IMR-90 (cell line): ENCODE data around the gene FRK. TPM values are rescaled to one million over a fixed set of nuclear protein-coding genes. Genes with fewer than 3 reads are reported as not detected.

Experiments used
- ATAC-seq: fragments of 200-7000 bp; cut with Tn5 transposase; 2 replicates; pipeline ENCODE4 v1.9.1; 2020; ENCODE audit warnings: low read depth, mild to moderate bottlenecking, moderate library complexity
- BruUV-seq: library from RNA; stranded (reverse); fragments of 400-500 nt; replicated peaks from 2 replicates; lab custom pipeline; 2021; lab: Mats Ljungman, UMichigan
- CTCF ChIA-PET: fragments of 300-600 bp; formaldehyde crosslinking; extraction: SDS; loops from one replicate; lab custom pipeline; 2021; ENCODE audit warnings: antibody characterized with exemption; lab: Yijun Ruan, JAX
- POLR2A ChIA-PET: fragments of 300-600 bp; sonication (Branson Sonifier 250); formaldehyde crosslinking; loops from one replicate; lab custom pipeline; 2022; ENCODE audit warnings: antibody characterized with exemption; ENCODE audit not compliant: unreplicated experiment; lab: Charles Lee
- DNase-seq: peaks from one replicate; pipeline ENCODE4 v3.0.0; 2013
- H2AFZ ChIP-seq: replicated peaks from 2 replicates; pipeline ENCODE3; 2013; ENCODE audit warnings: low read length, mild to moderate bottlenecking; ENCODE audit not compliant: poor library complexity
- H2AK5ac ChIP-seq: 2 replicates; pipeline ENCODE4 v1.6.1; 2013; ENCODE audit warnings: low read depth, low read length, inconsistent platforms
- H2AK9ac ChIP-seq: replicated peaks from 2 replicates; pipeline ENCODE3; 2013; ENCODE audit warnings: mild to moderate bottlenecking, low read depth, low read length, moderate library complexity; ENCODE audit not compliant: poor library complexity
- H2BK120ac ChIP-seq: 2 replicates; pipeline ENCODE4 v1.6.1; 2013; ENCODE audit warnings: low read depth, low read length, inconsistent platforms
- H2BK15ac ChIP-seq: 3 replicates; pipeline ENCODE4 v1.6.1; 2013; ENCODE audit warnings: low read depth, low read length, inconsistent platforms
- H2BK20ac ChIP-seq: 2 replicates; pipeline ENCODE4 v1.6.1; 2013; ENCODE audit warnings: low read depth, mild to moderate bottlenecking, inconsistent platforms, low read length, moderate library complexity
- H2BK5ac ChIP-seq: 2 replicates; pipeline ENCODE4 v1.6.1; 2013; ENCODE audit warnings: mild to moderate bottlenecking, low read depth, low read length, inconsistent platforms; ENCODE audit not compliant: poor library complexity, severe bottlenecking
- H3K14ac ChIP-seq: replicated peaks from 2 replicates; pipeline ENCODE4 v1.6.1; 2013; ENCODE audit warnings: low read depth, low read length, inconsistent platforms
- H3K18ac ChIP-seq: 2 replicates; pipeline ENCODE4 v1.6.1; 2013; ENCODE audit warnings: low read depth, low read length, control low read depth
- H3K23ac ChIP-seq: 2 replicates; pipeline ENCODE4 v1.6.1; 2013; ENCODE audit warnings: low read depth, low read length, inconsistent platforms
- H3K27ac ChIP-seq: 2 replicates; pipeline ENCODE4 v1.5.1; 2013; ENCODE audit warnings: mild to moderate bottlenecking, control low read depth, low read length; ENCODE audit not compliant: insufficient read depth
- H3K27me3 ChIP-seq: 2 replicates; pipeline ENCODE4 v1.6.1; 2013; ENCODE audit warnings: low read length; ENCODE audit not compliant: control insufficient read depth, insufficient read depth
- H3K36me3 ChIP-seq: 2 replicates; pipeline ENCODE4 v1.6.1; 2013; ENCODE audit warnings: low read length, mixed read lengths; ENCODE audit not compliant: control insufficient read depth, insufficient read depth
- H3K4ac ChIP-seq: 2 replicates; pipeline ENCODE4 v1.6.1; 2013; ENCODE audit warnings: low read depth, low read length, inconsistent platforms
- H3K4me1 ChIP-seq: 2 replicates; pipeline ENCODE4 v1.6.1; 2013; ENCODE audit warnings: low read length, mixed read lengths; ENCODE audit not compliant: control insufficient read depth, insufficient read depth
- H3K4me2 ChIP-seq: 2 replicates; pipeline ENCODE4 v1.6.1; 2013; ENCODE audit warnings: low read depth, mild to moderate bottlenecking, control low read depth, low read length, moderate library complexity
- H3K4me3 ChIP-seq: 2 replicates; pipeline ENCODE4 v1.5.1; 2013; ENCODE audit warnings: low read depth, mild to moderate bottlenecking, control low read depth, low read length, moderate library complexity; ENCODE audit not compliant: insufficient read depth
- H3K56ac ChIP-seq: 2 replicates; pipeline ENCODE4 v1.6.1; 2013; ENCODE audit warnings: low read length, inconsistent platforms; ENCODE audit not compliant: insufficient read depth; ENCODE audit errors: extremely low read depth
- H3K79me1 ChIP-seq, 2 experiments: 2 replicates each; pipeline ENCODE4 v1.6.1; 2013; ENCODE audit warnings: low read length in 2 of 2, inconsistent platforms in 1 of 2, low read depth in 1 of 2
- H3K9ac ChIP-seq: 2 replicates; pipeline ENCODE4 v1.6.1; 2013; ENCODE audit warnings: low read depth, low read length, control low read depth
- H3K9me1 ChIP-seq: 2 replicates; pipeline ENCODE4 v1.6.1; 2013; ENCODE audit warnings: low read length, inconsistent platforms; ENCODE audit not compliant: insufficient read depth
- H3K9me3 ChIP-seq: 2 replicates; pipeline ENCODE4 v1.6.1; 2013; ENCODE audit warnings: low read length; ENCODE audit not compliant: control insufficient read depth, insufficient read depth
- H4K20me1 ChIP-seq: 2 replicates; pipeline ENCODE4 v1.6.1; 2013; ENCODE audit warnings: low read length, inconsistent platforms; ENCODE audit not compliant: insufficient read depth
- H4K5ac ChIP-seq: 2 replicates; pipeline ENCODE4 v1.6.1; 2013; ENCODE audit warnings: mild to moderate bottlenecking, low read depth, low read length, control low read depth
- H4K8ac ChIP-seq, 2 experiments: 2 replicates each; pipeline ENCODE4 v1.6.1; 2013; ENCODE audit warnings: low read depth in 2 of 2, low read length in 2 of 2, control low read depth in 1 of 2, inconsistent platforms in 1 of 2
- H4K91ac ChIP-seq: 2 replicates; pipeline ENCODE4 v1.6.1; 2013; ENCODE audit warnings: low read depth, low read length, inconsistent platforms; ENCODE audit not compliant: insufficient read depth
- BHLHE40 ChIP-seq: fragments of 150-350 bp; IDR thresholded peaks from 2 replicates; pipeline ENCODE4 v1.6.1; 2016; ENCODE audit warnings: mild to moderate bottlenecking, low read depth, low read length
- CEBPB ChIP-seq: IDR thresholded peaks from 2 replicates; pipeline ENCODE4 v1.6.1; 2012; ENCODE audit warnings: low read depth, low read length, improper control_type of control experiment
- CHD1 ChIP-seq: IDR thresholded peaks from 2 replicates; pipeline ENCODE4 v1.6.1; 2012; ENCODE audit warnings: low read depth, low read length, improper control_type of control experiment
- ELK1 ChIP-seq: fragments of 150-350 bp; IDR thresholded peaks from 2 replicates; pipeline ENCODE4 v1.6.1; 2016; ENCODE audit warnings: low read depth, mild to moderate bottlenecking, low read length, moderate library complexity, borderline replicate concordance
- FOS ChIP-seq: fragments of 150-350 bp; IDR thresholded peaks from 2 replicates; pipeline ENCODE4 v1.6.1; 2016; ENCODE audit warnings: low read depth, low read length
- MAFK ChIP-seq: IDR thresholded peaks from 2 replicates; pipeline ENCODE4 v1.6.1; 2012; ENCODE audit warnings: low read depth, low read length, improper control_type of control experiment
- MAZ ChIP-seq: IDR thresholded peaks from 2 replicates; pipeline ENCODE4 v1.6.1; 2012; ENCODE audit warnings: low read depth, mild to moderate bottlenecking, low read length, improper control_type of control experiment, moderate library complexity, borderline replicate concordance
- MXI1 ChIP-seq: IDR thresholded peaks from 2 replicates; pipeline ENCODE4 v1.6.1; 2012; ENCODE audit warnings: low read depth, mild to moderate bottlenecking, low read length, moderate library complexity, borderline replicate concordance
- NFE2L2 ChIP-seq: fragments of 150-350 bp; IDR thresholded peaks from 2 replicates; pipeline ENCODE4 v1.6.1; 2016; ENCODE audit warnings: low read depth, mild to moderate bottlenecking, low read length
- POLR2A ChIP-seq: IDR thresholded peaks from 2 replicates; pipeline ENCODE4 v1.6.1; 2012; ENCODE audit warnings: mild to moderate bottlenecking, low read depth, low read length
- RAD21 ChIP-seq: IDR thresholded peaks from 2 replicates; pipeline ENCODE4 v1.6.1; 2012; ENCODE audit warnings: low read length, improper control_type of control experiment
- RCOR1 ChIP-seq: IDR thresholded peaks from 2 replicates; pipeline ENCODE4 v1.6.1; 2012; ENCODE audit warnings: mild to moderate bottlenecking, low read length, improper control_type of control experiment; ENCODE audit not compliant: insufficient replicate concordance
- RFX5 ChIP-seq: IDR thresholded peaks from 2 replicates; pipeline ENCODE4 v1.8.0; 2012; ENCODE audit warnings: low read depth, mild to moderate bottlenecking, low read length, moderate library complexity
- SMC3 ChIP-seq: fragments of 150-350 bp; IDR thresholded peaks from 2 replicates; pipeline ENCODE4 v1.6.1; 2016; ENCODE audit warnings: low read depth, mild to moderate bottlenecking, antibody characterized with exemption, low read length, moderate library complexity
- WGBS, 2 experiments: methylation state at CpG; one replicate each; pipeline versions ENCODE4 v1.1.5 to v1.1.7; 2013; ENCODE audit warnings: missing lambda C conversion rate in 2 of 2; ENCODE audit not compliant: insufficient read length in 1 of 2; ENCODE audit errors: extremely low coverage in 2 of 2; 5-methylcytosine and 5-hydroxymethylcytosine counted together
- dilution Hi-C: fragments of 300-500 bp; cut with HindIII; formaldehyde crosslinking; loops from one replicate; pipeline ENCODE4 v1.14.3; 2018; ENCODE audit warnings: low sequenced_read_pairs; ENCODE audit not compliant: unreplicated experiment
- in situ Hi-C: fragments of 300-500 bp; cut with MboI; formaldehyde crosslinking; loops from 3 replicates; pipeline ENCODE4 v1.14.3; 2019; ENCODE audit warnings: low sequenced_read_pairs, inconsistent platforms, mixed read lengths
- intact Hi-C: fragments of 100-400 bp; cut with micrococcal nuclease; formaldehyde crosslinking; loops from 2 replicates; pipeline ENCODE4 v1.10.0; 2022
- polyA plus RNA-seq, 3 experiments: library from polyadenylated mRNA; depleted of rRNA; stranded (reverse); fragments of >200 nt; gene quantifications; 2 replicates each; pipeline ENCODE4 v1.2.3, GENCODE V29; 2012; ENCODE audit warnings: low replicate concordance in 1 of 3
- total RNA-seq: library from RNA; depleted of rRNA; stranded (reverse); fragments of >200 nt; gene quantifications from 2 replicates; pipeline ENCODE4 v1.2.3, GENCODE V29; 2012
- TF ChIP-seq, protein P1 (sequence below): fragments of 150-350 bp; IDR thresholded peaks from 2 replicates; pipeline ENCODE4 v1.6.1; 2017; ENCODE audit warnings: mild to moderate bottlenecking, antibody characterized with exemption, low read length, low read depth

The FRK gene
- total and polyA plus RNA-seq, 2 of the 4 experiments (the other 2 are of a cell fraction): under 0.01 to 0.02 TPM

DNA sequence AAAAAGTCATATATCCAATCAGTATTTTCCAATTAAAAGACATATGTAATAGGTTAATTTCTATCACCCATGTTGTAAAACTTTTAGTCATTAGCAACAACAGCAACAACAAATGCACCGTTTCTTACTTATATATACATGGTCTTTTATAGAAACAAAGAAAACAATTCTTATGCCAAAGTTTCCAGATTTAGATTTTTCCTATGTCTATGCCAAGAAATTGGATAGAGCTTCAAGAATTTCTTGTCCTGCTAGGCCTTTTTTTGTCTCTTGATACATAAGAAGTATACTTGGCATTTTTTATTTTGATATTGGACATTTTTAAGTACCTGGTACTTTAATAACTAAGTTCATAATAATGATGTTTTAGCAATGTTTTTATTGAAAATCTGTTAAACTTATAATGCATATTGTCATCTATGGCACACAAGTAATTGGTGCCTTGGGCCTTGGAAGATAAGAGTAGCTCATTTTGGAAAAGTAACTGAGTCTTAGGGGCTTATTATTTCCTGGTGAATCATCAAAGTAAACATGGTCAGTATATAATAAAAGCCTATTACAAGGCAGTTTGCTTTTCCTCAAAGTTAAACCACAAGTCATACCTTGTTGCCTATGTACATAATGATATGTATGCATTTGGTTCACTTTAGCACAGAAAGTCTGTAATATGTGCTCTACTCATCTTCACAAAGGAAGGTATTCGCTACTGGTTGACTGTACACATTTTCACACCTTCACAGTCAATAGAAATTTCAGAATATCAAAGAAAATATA lies 10.1 kb upstream of the FRK start (continued):
- TF ChIP-seq RAD21 (no peak), POLR2A (no peak)

DNA sequence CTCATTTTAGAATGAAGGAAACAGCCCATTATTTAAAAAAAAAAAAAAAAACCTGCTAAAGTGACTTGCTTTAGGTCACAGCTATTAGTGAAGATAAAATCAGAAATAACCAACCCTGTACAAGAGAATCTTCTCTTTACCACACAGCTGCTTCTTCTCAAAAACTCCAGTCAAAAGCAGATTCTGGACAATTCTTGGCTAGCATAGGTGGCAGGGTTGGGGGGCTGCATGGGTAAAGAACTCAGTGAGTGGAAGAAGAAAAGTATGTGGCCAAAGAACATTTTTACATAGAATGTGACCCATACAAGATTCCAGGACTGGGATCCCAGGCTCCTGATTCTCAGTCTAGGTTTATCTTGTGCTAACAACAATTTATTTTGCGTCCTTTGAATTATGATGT lies 9.4 kb upstream of the FRK start:
- no peak overlapping the region for H2BK15ac ChIP-seq
- H3K27me3 ChIP-seq: no peaks in the 10 kb centered on the region
- in situ Hi-C loops (no loop called here), dilution Hi-C loops (no loop called here), intact Hi-C loops (no loop called here)
- no peak overlapping the region for H2BK120ac ChIP-seq
- H3K27ac ChIP-seq: no peak overlapping the region
- DNase-seq: no peak
- no peak overlapping the region for H2AFZ ChIP-seq
- no TSS peak for BruUV-seq
- no peak overlapping the region for H2BK20ac ChIP-seq
- H3K4me2 ChIP-seq: no peak overlapping the region
- WGBS, 2 experiments: no CpG with 5 or more reads among the region's 1 CpG
- H3K9me1 ChIP-seq: peaks cover 8% of the 10 kb centered on the region
- no peak overlapping the region for H3K56ac ChIP-seq
- H2AK5ac ChIP-seq: no peak overlapping the region
- no peak for ATAC-seq
- no peak overlapping the region for H4K8ac ChIP-seq
- H2BK5ac ChIP-seq: no peak overlapping the region
- H4K20me1 ChIP-seq: no peaks in the 10 kb centered on the region
- POLR2A ChIA-PET: no interaction called here
- no peak overlapping the region for H3K4me3 ChIP-seq
- H3K79me1 ChIP-seq: no peaks in the 10 kb centered on the region
- no peak overlapping the region for H3K4ac ChIP-seq
- no peaks in the 10 kb centered on the region for H3K9me3 ChIP-seq
- H3K36me3 ChIP-seq: no peaks in the 10 kb centered on the region
- no peak overlapping the region for H4K91ac ChIP-seq
- no peak overlapping the region for H2AK9ac ChIP-seq
- no peak overlapping the region for H3K14ac ChIP-seq
- CTCF ChIA-PET: no interaction called here
- no peak overlapping the region for H3K23ac ChIP-seq
- peaks cover 8% of the 10 kb centered on the region for H3K4me1 ChIP-seq
- H3K18ac ChIP-seq: no peak overlapping the region
- no peak overlapping the region for H4K5ac ChIP-seq
- H3K9ac ChIP-seq: no peak overlapping the region
- TF ChIP-seq NFE2L2 (no peak), MAZ (no peak), SMC3 (no peak), CHD1 (no peak), CEBPB (no peak), MAFK (no peak), RFX5 (no peak), BHLHE40 (no peak), POLR2A (no peak), RAD21 (no peak), ELK1 (no peak), MXI1 (no peak), RCOR1 (no peak), FOS (no peak)
- TF ChIP-seq, protein P1, sequence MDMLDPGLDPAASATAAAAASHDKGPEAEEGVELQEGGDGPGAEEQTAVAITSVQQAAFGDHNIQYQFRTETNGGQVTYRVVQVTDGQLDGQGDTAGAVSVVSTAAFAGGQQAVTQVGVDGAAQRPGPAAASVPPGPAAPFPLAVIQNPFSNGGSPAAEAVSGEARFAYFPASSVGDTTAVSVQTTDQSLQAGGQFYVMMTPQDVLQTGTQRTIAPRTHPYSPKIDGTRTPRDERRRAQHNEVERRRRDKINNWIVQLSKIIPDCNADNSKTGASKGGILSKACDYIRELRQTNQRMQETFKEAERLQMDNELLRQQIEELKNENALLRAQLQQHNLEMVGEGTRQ: no peak
